Neural cell (in vitro differentiated cells): Measurements from ENCODE around the gene BCAR3. TPM values are rescaled to one million over a fixed set of nuclear protein-coding genes. Genes with fewer than 3 reads are reported as not detected.

Experiments used
- H2AFZ ChIP-seq: fragments of 200-600, 300-800 bp; sonication (generic), shearing (Covaris generic); 2 replicates; pipeline ENCODE4 v1.6.0; 2014; ENCODE audit warnings: low read depth, mild to moderate bottlenecking, antibody characterized with exemption, low read length, moderate library complexity
- H3F3A ChIP-seq: fragments of 200-600 bp; shearing (Covaris generic); 2 replicates; pipeline ENCODE4 v1.6.1; 2016; ENCODE audit warnings: mild to moderate bottlenecking, moderate library complexity, mixed read lengths, antibody characterized with exemption, low read length; ENCODE audit not compliant: insufficient read depth, poor library complexity, severe bottlenecking
- H3K27ac ChIP-seq: fragments of 200-600, 300-800 bp; sonication (generic), shearing (Covaris generic); 2 replicates; pipeline ENCODE4 v1.5.1; 2014; ENCODE audit warnings: mild to moderate bottlenecking, low read length, moderate library complexity
- H3K27me3 ChIP-seq: fragments of 300-800, 200-600 bp; sonication (generic), shearing (Covaris generic); 2 replicates; pipeline ENCODE4 v1.6.0; 2014; ENCODE audit warnings: mild to moderate bottlenecking, low read depth, low read length, moderate library complexity; ENCODE audit not compliant: insufficient read depth
- H3K36me3 ChIP-seq: fragments of 300-800, 200-600 bp; sonication (generic), shearing (Covaris generic); 2 replicates; pipeline ENCODE4 v1.5.1; 2014; ENCODE audit warnings: mild to moderate bottlenecking, antibody characterized with exemption, low read length, moderate library complexity; ENCODE audit not compliant: insufficient read depth
- H3K4me2 ChIP-seq: fragments of 300-800, 200-600 bp; sonication (generic), shearing (Covaris generic); 2 replicates; pipeline ENCODE4 v1.6.0; 2014; ENCODE audit warnings: mild to moderate bottlenecking, low read length
- H3K4me3 ChIP-seq: fragments of 300-800, 200-600 bp; sonication (generic), shearing (Covaris generic); 2 replicates; pipeline ENCODE4 v1.5.1; 2014; ENCODE audit warnings: mild to moderate bottlenecking, low read length, moderate library complexity
- H3K79me2 ChIP-seq: fragments of 200-600 bp; shearing (Covaris generic); replicated peaks from 2 replicates; pipeline ENCODE4 v1.6.0; 2014; ENCODE audit warnings: mild to moderate bottlenecking, low read length, moderate library complexity; ENCODE audit not compliant: insufficient read depth
- H3K9ac ChIP-seq: fragments of 300-800, 200-600 bp; sonication (generic), shearing (Covaris generic); 2 replicates; pipeline ENCODE4 v1.6.1; 2016; ENCODE audit warnings: mild to moderate bottlenecking, low read length, mixed read lengths
- H3K9me2 ChIP-seq: fragments of 200-600 bp; shearing (Covaris generic); 2 replicates; pipeline ENCODE4 v1.6.1; 2016; ENCODE audit warnings: mild to moderate bottlenecking, low read length, mixed read lengths; ENCODE audit not compliant: insufficient read depth
- H3K9me3 ChIP-seq: fragments of 200-600, 300-800 bp; sonication (generic), shearing (Covaris generic); 2 replicates; pipeline ENCODE4 v1.6.1; 2016; ENCODE audit warnings: mild to moderate bottlenecking, mixed run types, low read length, moderate library complexity, mixed read lengths
- H4K20me1 ChIP-seq: fragments of 200-600 bp; shearing (Covaris generic); 2 replicates; pipeline ENCODE4 v1.6.1; 2016; ENCODE audit warnings: mild to moderate bottlenecking, mixed run types; ENCODE audit not compliant: insufficient read depth
- CTCF ChIP-seq: fragments of 450-650 bp; IDR thresholded peaks from 2 replicates; pipeline ENCODE4 v1.5.1; 2014; ENCODE audit warnings: antibody characterized with exemption, mild to moderate bottlenecking, moderate library complexity; ENCODE audit not compliant: poor library complexity, severe bottlenecking
- EP300 ChIP-seq: fragments of 450-650 bp; conservative IDR thresholded peaks from 2 replicates; pipeline ENCODE4 v1.6.1; 2014; ENCODE audit warnings: antibody characterized with exemption, mild to moderate bottlenecking, moderate library complexity; ENCODE audit not compliant: poor library complexity, severe bottlenecking
- EZH2 ChIP-seq: fragments of 200-600, 300-800 bp; shearing (Covaris generic), sonication (generic); IDR thresholded peaks from 2 replicates; pipeline ENCODE4 v1.6.1; 2014; ENCODE audit warnings: antibody characterized with exemption, low read length, borderline replicate concordance, mild to moderate bottlenecking; ENCODE audit not compliant: insufficient read depth, poor library complexity, severe bottlenecking
- MXI1 ChIP-seq: fragments of 450-650 bp; conservative IDR thresholded peaks from 2 replicates; pipeline ENCODE4 v1.6.1; 2014; ENCODE audit warnings: antibody characterized with exemption, mild to moderate bottlenecking; ENCODE audit not compliant: poor library complexity, severe bottlenecking
- POLR2AphosphoS5 ChIP-seq: IDR thresholded peaks from 2 replicates; pipeline ENCODE4 v1.6.1; 2012
- RAD21 ChIP-seq: fragments of 450-650 bp; conservative IDR thresholded peaks from 2 replicates; pipeline ENCODE4 v1.6.1; 2014; ENCODE audit warnings: antibody characterized with exemption, mild to moderate bottlenecking, moderate library complexity
- REST ChIP-seq: IDR thresholded peaks from 2 replicates; pipeline ENCODE4 v1.6.1; 2012; ENCODE audit warnings: borderline replicate concordance
- SMC3 ChIP-seq: fragments of 450-650 bp; conservative IDR thresholded peaks from 2 replicates; pipeline ENCODE4 v1.6.1; 2014; ENCODE audit warnings: antibody characterized with exemption, mild to moderate bottlenecking, moderate library complexity; ENCODE audit not compliant: poor library complexity
- TAF1 ChIP-seq: IDR thresholded peaks from 2 replicates; pipeline ENCODE4 v1.6.1; 2012; ENCODE audit warnings: low read depth
- polyA plus RNA-seq: library from polyadenylated mRNA; depleted of rRNA; stranded (reverse); fragments of >200 nt; gene quantifications from 2 replicates; pipeline ENCODE4 v1.2.3, GENCODE V29; 2014

The BCAR3 gene
- polyA plus RNA-seq, 1 donor from 2014 or later: 2.5 TPM

- Histone ChIP-seq H2AFZ (no peak overlapping the region), H4K20me1 (no peaks in the 10 kb centered on the region), H3K79me2 (no peaks in the 10 kb centered on the region), H3K9ac (no peak overlapping the region), H3K4me2 (no peak overlapping the region), H3K27me3 (no peaks in the 10 kb centered on the region), H3K9me2 (no peaks in the 10 kb centered on the region), H3K27ac (no peak overlapping the region), H3K36me3 (no peaks in the 10 kb centered on the region), H3K9me3 (no peaks in the 10 kb centered on the region), H3K4me3 (no peak overlapping the region), H3F3A (no peaks in the 10 kb centered on the region)
- TF ChIP-seq POLR2AphosphoS5: no peak
- no peak for TF ChIP-seq REST
- no peak for TF ChIP-seq TAF1
Measured at GRCh38 chr1:93573940-93574469, 107.6 kb downstream of the BCAR3 start.

GRCh38 chr1:93571623-93572310 lies 109.9 kb downstream of the BCAR3 start:
- no peaks in the 10 kb centered on the region for H4K20me1 ChIP-seq
- H3F3A ChIP-seq: no peaks in the 10 kb centered on the region
- TF ChIP-seq EZH2 (no peak), EP300 (no peak), REST (no peak), RAD21 (no peak), SMC3 (no peak), TAF1 (no peak), CTCF (no peak), MXI1 (no peak), POLR2AphosphoS5 (no peak)
- no peak overlapping the region for H3K4me3 ChIP-seq
- no peaks in the 10 kb centered on the region for H3K9me3 ChIP-seq
- H3K4me2 ChIP-seq: no peak overlapping the region
- H3K36me3 ChIP-seq: no peaks in the 10 kb centered on the region
- H3K27me3 ChIP-seq: no peaks in the 10 kb centered on the region
- H2AFZ ChIP-seq: no peak overlapping the region
- H3K9ac ChIP-seq: no peak overlapping the region
- no peaks in the 10 kb centered on the region for H3K79me2 ChIP-seq
- no peak overlapping the region for H3K27ac ChIP-seq
- H3K9me2 ChIP-seq: no peaks in the 10 kb centered on the region
